Body of pancreas (tissue), 4 donors: ENCODE results near the gene ANKS1A.

Source experiments
- CTCF ChIP-seq, 7 experiments: fragments of 450-650 bp in 4 of 7; fragments of 200-600 bp in 3 of 7; sonication (generic) in 3 of 7; IDR thresholded peaks; one replicate each; pipeline ENCODE4 v1.5.1; 2016 to 2019; ENCODE audit warnings: antibody characterized with exemption in 7 of 7
- POLR2A ChIP-seq, 3 donors: fragments of 450-650 bp; IDR thresholded peaks; one replicate each; pipeline ENCODE4 v1.6.1; 2016; ENCODE audit warnings: antibody characterized with exemption in 3 of 3, mild to moderate bottlenecking in 2 of 3

GRCh38 chr6:35047265-35048011, 158.4 kb downstream of the ANKS1A start:
- TF ChIP-seq POLR2A (IDR thresholded peaks at IDR 0.05) (no peak), CTCF (IDR thresholded peaks at IDR 0.05) (no peak)
